Stomach (tissue), 9 donors: Measurements from ENCODE around the gene EVI5L. TPM values are rescaled to one million over a fixed set of nuclear protein-coding genes. Genes with fewer than 3 reads are reported as not detected.
"Not testable (repeated sequence)": the region's sequence is repeated elsewhere in the genome, so short reads cannot be mapped to it uniquely, and the experiment has no call there.

Source experiments
- DNase-seq, 2 donors: peaks; one replicate each; pipeline versions ENCODE4 v3.0.0 to v3.0.0-alpha.2; 2013 to 2019
- H3K27ac ChIP-seq, 5 donors: fragments of 200-600 bp in 4 of 5; sonication (generic) in 4 of 5; one replicate each; pipeline ENCODE4 v1.5.1; 2013 to 2019; ENCODE audit warnings: mild to moderate bottlenecking in 1 of 5, moderate library complexity in 1 of 5
- H3K27me3 ChIP-seq, 3 donors: fragments of 200-600 bp; sonication (generic); one replicate each; pipeline ENCODE4 v1.5.1; 2017 to 2019; ENCODE audit warnings: mixed run types in 1 of 3
- H3K36me3 ChIP-seq, 4 donors: fragments of 200-600 bp; sonication (generic); 1 replicate in 3 of 4; 2 replicates in 1 of 4; pipeline ENCODE4 v1.5.1; 2016 to 2019
- H3K4me1 ChIP-seq, 4 donors: fragments of 200-600 bp; sonication (generic); one replicate each; pipeline ENCODE4 v1.5.1; 2016 to 2019
- H3K4me3 ChIP-seq, 4 donors: fragments of 200-600 bp; sonication (generic) in 3 of 4; one replicate each; pipeline ENCODE4 v1.5.1; 2016 to 2019; ENCODE audit warnings: mild to moderate bottlenecking in 1 of 4
- H3K9me3 ChIP-seq, 4 donors: fragments of 200-600 bp; sonication (generic); one replicate each; pipeline ENCODE4 v1.5.1; 2016 to 2019
- CTCF ChIP-seq, 7 experiments: fragments of 450-650 bp in 4 of 7; fragments of 200-600 bp in 3 of 7; sonication (generic) in 3 of 7; IDR thresholded peaks; one replicate each; pipeline ENCODE4 v1.5.1; 2016 to 2019; ENCODE audit warnings: antibody characterized with exemption in 7 of 7, control low read depth in 2 of 7, mild to moderate bottlenecking in 1 of 7
- EP300 ChIP-seq: sonication (generic); formaldehyde crosslinking; IDR thresholded peaks from one replicate; pipeline ENCODE4 v1.6.1; 2017; ENCODE audit warnings: antibody characterized with exemption
- POLR2A ChIP-seq, 4 donors: fragments of 450-650 bp; IDR thresholded peaks; one replicate each; pipeline ENCODE4 v1.6.1; 2016; ENCODE audit warnings: antibody characterized with exemption in 4 of 4, control low read depth in 2 of 4, mild to moderate bottlenecking in 1 of 4, moderate library complexity in 1 of 4
- POLR2AphosphoS5 ChIP-seq, 3 donors: sonication (generic); formaldehyde crosslinking; IDR thresholded peaks; one replicate each; pipeline ENCODE4 v1.6.1; 2016; ENCODE audit warnings: antibody characterized with exemption in 3 of 3
- WGBS, 5 donors: extraction: QIAGEN DNeasy Blood & Tissue Kit in 3 of 5; methylation state at CpG; one replicate each; pipeline versions ENCODE4 v1.1.5 to v1.1.7; 2013 to 2018; 5-methylcytosine and 5-hydroxymethylcytosine counted together
- intact Hi-C: fragments of 100-400 bp; cut with DNase I; formaldehyde crosslinking; loops from one replicate; pipeline ENCODE4 v1.15.1; 2023; ENCODE audit warnings: low total_unique reads
- polyA plus RNA-seq, 3 donors: library from polyadenylated mRNA; stranded (reverse); fragments of 200-250 nt; gene quantifications; one replicate each; pipeline ENCODE4 v1.2.3, GENCODE V29; 2013
- total RNA-seq, 5 donors: library from RNA; depleted of rRNA; stranded (reverse); fragments of >200 nt; gene quantifications; one replicate each; pipeline versions ENCODE4 v1.1.0 to v1.2.3, GENCODE V29; 2014 to 2016
- donor health status: healthy with polysubstance abuse.
- donor health status: Bipolar disorder and iron deficiency.
- donor health status: healthy.

Gene EVI5L
- total and polyA plus RNA-seq, 8 donors: 4.9 to 31.6 (median 8.4) TPM

GRCh38 chr19:7806876-7807275 lies 23.1 kb upstream of the EVI5L start:
- Histone ChIP-seq H3K9me3 (peaks cover 3 to 19% (median 13%) of the 10 kb centered on the region in 4 donors), H3K36me3 (no peaks in the 10 kb centered on the region), H3K27ac (no peak overlapping the region), H3K4me1 (peaks cover 0 to 11% (median 0%) of the 10 kb centered on the region in 4 donors), H3K27me3 (peaks cover 0 to 39% (median 0%) of the 10 kb centered on the region in 3 donors), H3K4me3 (no peak overlapping the region)
- WGBS, 5 donors: 81 to 89% (median 83%) methylated on average over 9 of the region's 9 CpGs
- intact Hi-C loops: no loop called here
- TF ChIP-seq EP300 (no peak), CTCF (IDR thresholded peaks at IDR 0.05) (no peak), POLR2AphosphoS5 (IDR thresholded peaks at IDR 0.05) (no peak), POLR2A (IDR thresholded peaks at IDR 0.05) (no peak)
- DNase-seq: no peak

GRCh38 chr19:7808108-7808507 lies 21.9 kb upstream of the EVI5L start:
- Histone ChIP-seq H3K4me3 (no peak overlapping the region), H3K36me3 (no peaks in the 10 kb centered on the region), H3K4me1 (peaks cover 0 to 11% (median 0%) of the 10 kb centered on the region in 4 donors), H3K27me3 (peaks cover 0 to 32% (median 0%) of the 10 kb centered on the region in 3 donors), H3K27ac (no peak overlapping the region), H3K9me3 (peaks cover 3 to 26% (median 22%) of the 10 kb centered on the region in 4 donors)
- 44 to 61% (median 52%) methylated on average over 5 of the region's 5 CpGs for WGBS, 5 donors
- intact Hi-C loops: no loop called here
- DNase-seq: no peak
- no peak for TF ChIP-seq POLR2A (IDR thresholded peaks at IDR 0.05)
- no peak for TF ChIP-seq CTCF (IDR thresholded peaks at IDR 0.05)
- TF ChIP-seq EP300: no peak
- TF ChIP-seq POLR2AphosphoS5 (IDR thresholded peaks at IDR 0.05): no peak

GRCh38 chr19:7811989-7812388 lies 18.0 kb upstream of the EVI5L start:
- 46 to 55% (median 48%) methylated on average over 2 of the region's 2 CpGs for WGBS, 5 donors
- H3K27ac ChIP-seq: no peak overlapping the region
- H3K4me1 ChIP-seq: peaks cover 0 to 5% (median 0%) of the 10 kb centered on the region in 4 donors
- TF ChIP-seq EP300 (no peak), CTCF (IDR thresholded peaks at IDR 0.05) (no peak), POLR2A (IDR thresholded peaks at IDR 0.05) (no peak), POLR2AphosphoS5 (IDR thresholded peaks at IDR 0.05) (no peak)
- no peak overlapping the region for H3K4me3 ChIP-seq
- no peak for DNase-seq
- H3K36me3 ChIP-seq: no peaks in the 10 kb centered on the region
- peaks cover 3 to 39% (median 26%) of the 10 kb centered on the region in 4 donors for H3K9me3 ChIP-seq
- intact Hi-C loops: no loop called here
- H3K27me3 ChIP-seq: peaks cover 0 to 25% (median 0%) of the 10 kb centered on the region in 3 donors

GRCh38 chr19:7815325-7815724 lies 14.7 kb upstream of the EVI5L start:
- TF ChIP-seq CTCF (IDR thresholded peaks at IDR 0.05) (no peak), POLR2AphosphoS5 (IDR thresholded peaks at IDR 0.05) (no peak), EP300 (no peak), POLR2A (IDR thresholded peaks at IDR 0.05) (no peak)
- Histone ChIP-seq H3K4me3 (no peak overlapping the region), H3K9me3 (peaks cover 3 to 56% (median 44%) of the 10 kb centered on the region in 4 donors), H3K27ac (no peak overlapping the region), H3K4me1 (no peaks in the 10 kb centered on the region), H3K36me3 (no peaks in the 10 kb centered on the region), H3K27me3 (peaks cover 0 to 30% (median 0%) of the 10 kb centered on the region in 3 donors)
- WGBS, 5 donors: 47 to 63% (median 53%) methylated on average over 10 of the region's 10 CpGs
- intact Hi-C loops: no loop called here
- DNase-seq: no peak

GRCh38 chr19:7816040-7816439 lies 14.0 kb upstream of the EVI5L start:
- H3K27ac ChIP-seq, H3K4me3 ChIP-seq, H3K36me3 ChIP-seq, DNase-seq, H3K4me1 ChIP-seq, intact Hi-C loops: not testable (repeated sequence)
- Histone ChIP-seq H3K9me3 (peaks cover 3 to 49% (median 38%) of the 10 kb centered on the region in 4 donors), H3K27me3 (peaks cover 0 to 37% (median 0%) of the 10 kb centered on the region in 3 donors)
- 91 to 98% (median 93%) methylated on average over 3 of the region's 3 CpGs for WGBS, 5 donors
